Right ventricle myocardium inferior (tissue), 1 donor: ENCODE data around the gene LDAH. TPM values are rescaled to one million over a fixed set of nuclear protein-coding genes. Genes with fewer than 3 reads are reported as not detected.

Source experiments
- ATAC-seq: fragments of 200-7000 bp; cut with Tn5 transposase; one replicate; pipeline ENCODE4 v1.9.1; 2020; ENCODE audit warnings: mild to moderate bottlenecking, moderate library complexity
- DNase-seq: peaks from one replicate; pipeline ENCODE4 v3.0.0; 2021; ENCODE audit errors: missing footprints
- intact Hi-C: fragments of 100-400 bp; cut with DNase I; formaldehyde crosslinking; loops from one replicate; pipeline ENCODE4 v1.11.0; 2022
- total RNA-seq: library from RNA; stranded (reverse); fragmentation: NEBNext Ultra II Directional; extraction: Animal tissue kit (Norgen Biotek cat#: 25700); gene quantifications from one replicate; pipeline ENCODE4 v1.2.1, GENCODE V29; 2021
- donor health status: DM: no; HTN: yes; CAD: no; lungs with severe emphysema.

Gene LDAH
- total RNA-seq, 1 donor from 2014 or later: 5.8 TPM

DNA sequence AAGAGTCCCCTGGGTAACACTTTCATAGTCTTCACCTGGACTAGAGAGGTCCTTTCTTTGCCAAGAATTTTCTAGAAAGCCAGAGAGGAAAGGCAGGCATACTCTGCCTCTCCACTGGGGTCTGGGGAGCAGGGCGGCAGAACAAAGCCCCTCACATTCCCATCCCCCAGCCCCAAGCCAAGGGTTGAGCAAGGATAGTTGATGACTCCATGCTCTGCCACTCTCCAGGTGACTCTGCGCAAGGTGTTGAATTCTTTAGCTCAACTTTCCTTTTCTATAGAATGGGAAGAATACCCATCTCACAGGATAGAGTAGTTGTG is 158.9 kb downstream of the LDAH start:
- ATAC-seq (no peak), DNase-seq (no peak)
- intact Hi-C loops: no loop called here

GRCh38 chr2:20663196-20664070 is 159.5 kb downstream of the LDAH start:
- DNase-seq: peak; percentile 15
- intact Hi-C loops: no loop called here
- ATAC-seq: no peak

GRCh38 chr2:20662308-20662937 is 160.5 kb downstream of the LDAH start:
- DNase-seq (peak; percentile 41), ATAC-seq (no peak)
- intact Hi-C loops: no loop called here

DNA sequence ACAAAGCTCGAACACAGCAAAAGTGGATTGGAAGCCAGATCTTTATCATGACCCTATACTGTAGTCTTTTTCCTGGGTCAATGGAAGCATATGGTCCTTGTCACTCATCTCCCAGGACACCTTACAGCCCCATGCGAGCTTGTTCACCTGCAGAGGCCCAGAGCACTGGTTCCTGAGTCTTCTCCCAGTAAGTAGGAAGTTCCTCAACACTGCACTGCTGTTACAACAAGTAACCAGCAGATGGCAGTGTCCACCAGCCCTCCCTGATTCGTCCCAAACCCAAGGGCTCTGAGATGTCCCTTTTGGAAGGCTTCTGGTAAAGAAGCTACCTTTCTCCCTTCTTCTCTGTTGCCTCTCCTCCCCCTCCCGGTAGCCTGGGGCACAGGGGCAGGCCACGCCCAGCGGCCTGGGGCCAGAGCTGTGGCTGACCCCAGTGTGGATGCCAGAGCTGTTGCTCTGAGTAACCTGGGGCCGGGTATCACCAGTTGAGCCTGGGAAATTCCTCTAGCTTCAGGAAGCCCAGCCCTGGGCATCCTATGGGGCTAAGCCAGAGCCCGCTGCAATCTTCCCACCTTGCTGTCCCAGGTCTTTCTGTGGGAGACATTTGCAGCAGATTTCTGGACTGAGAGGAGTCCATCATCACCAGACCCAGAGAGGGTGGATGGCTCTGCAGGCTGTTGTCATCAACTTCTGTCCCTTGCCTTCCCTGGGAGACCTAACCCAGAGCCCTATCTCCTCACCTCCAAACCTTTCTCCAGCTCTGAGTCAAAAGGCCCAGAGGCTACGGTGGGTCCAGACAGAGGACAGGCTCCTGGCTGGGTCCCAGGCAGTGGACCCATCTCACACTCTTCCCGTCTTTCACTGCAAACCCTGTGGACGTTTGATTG is 161.2 kb downstream of the LDAH start:
- ATAC-seq: peak; percentile 72
- peak; percentile 60 for DNase-seq
- intact Hi-C loops: loop anchor here (1.0 to 2.0 kb wide), 2 partner anchors 302 to 457 kb away; no protein-coding TSS in a partner anchor

DNA sequence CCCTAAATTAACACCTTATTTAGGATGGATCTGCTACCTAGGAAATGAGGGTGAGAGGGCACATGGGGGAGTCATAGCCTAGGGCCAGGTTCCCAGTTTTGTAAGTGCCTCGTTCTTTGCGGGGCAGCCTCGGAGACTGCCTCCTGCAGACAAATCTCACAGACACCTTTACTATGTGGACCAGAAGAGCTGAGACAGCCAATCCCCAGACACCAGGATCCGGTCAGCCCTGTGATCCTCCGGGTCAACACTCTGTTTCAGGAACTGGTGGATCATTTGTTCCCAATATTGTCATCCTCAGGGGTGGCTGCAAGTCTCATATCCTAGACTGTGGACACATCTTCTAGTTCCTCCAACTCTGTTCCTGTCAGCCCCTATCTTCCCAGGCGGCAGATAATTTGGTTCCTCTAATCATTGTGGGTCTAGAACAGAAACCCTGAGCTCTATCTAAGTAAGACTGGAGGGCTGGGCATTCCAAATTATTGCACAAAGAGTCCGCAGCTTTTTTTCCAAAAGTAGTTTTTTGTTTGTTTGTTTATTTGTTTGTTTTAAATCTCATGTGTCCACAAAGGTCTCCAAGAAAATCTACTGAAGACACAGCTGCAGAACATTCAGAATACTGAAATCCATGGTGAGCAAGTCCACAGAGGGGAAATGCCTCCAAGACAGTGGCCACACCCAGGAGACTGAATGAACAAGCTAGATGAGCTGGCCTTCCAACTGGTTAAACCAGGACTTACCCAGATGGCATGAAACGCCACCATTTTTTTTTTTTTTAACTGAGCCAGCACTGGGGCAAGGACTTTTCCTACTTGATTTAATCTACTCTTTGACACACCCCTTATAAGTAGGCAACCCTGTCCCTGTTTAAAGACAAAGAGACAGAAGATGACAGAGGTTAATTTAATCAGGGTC is 162.1 kb downstream of the LDAH start:
- intact Hi-C loops: loop anchor here (1.0 to 2.0 kb wide), 2 partner anchors 303 to 458 kb away; no protein-coding TSS in a partner anchor
- DNase-seq: peak; percentile 9
- ATAC-seq: no peak

DNA sequence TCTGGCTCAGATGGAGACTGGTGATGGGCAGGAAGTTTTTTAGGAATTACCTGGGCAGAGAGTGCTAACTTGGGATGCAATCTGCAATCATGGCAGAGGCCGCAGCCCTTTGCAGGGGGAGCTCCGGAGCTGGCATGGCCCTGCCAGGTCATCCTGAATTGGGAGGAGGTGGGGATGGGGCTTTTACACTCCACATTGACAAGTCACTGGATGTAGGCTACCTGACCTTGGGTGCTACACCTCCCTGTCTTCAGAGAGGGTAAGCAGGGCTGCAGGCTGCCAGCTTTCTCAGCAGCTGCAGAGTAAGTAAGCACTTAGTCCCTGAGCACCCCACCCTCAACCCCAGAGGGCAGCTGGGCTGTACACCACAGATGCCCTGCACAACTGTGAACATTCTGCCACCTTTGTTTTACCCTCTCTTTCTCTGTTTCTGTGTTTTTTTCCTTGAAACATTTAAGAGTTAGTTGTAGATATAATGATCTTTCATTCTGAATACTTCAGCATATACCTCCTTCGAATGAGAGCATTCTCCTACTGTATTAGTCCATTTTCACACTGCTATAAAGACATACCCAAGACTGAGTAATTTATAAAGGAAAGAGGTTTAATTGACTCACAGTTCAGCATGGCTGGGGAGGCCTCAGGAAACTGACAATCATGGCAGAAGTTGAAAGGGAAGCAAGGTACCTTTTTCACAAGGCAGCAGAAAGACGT is 165.2 kb downstream of the LDAH start:
- DNase-seq (peak; percentile 54), ATAC-seq (no peak)
- intact Hi-C loops: no loop called here

- no peak for DNase-seq
These were observed 166.3 kb downstream of the LDAH start for GRCh38 chr2:20656561-20656960.

DNA sequence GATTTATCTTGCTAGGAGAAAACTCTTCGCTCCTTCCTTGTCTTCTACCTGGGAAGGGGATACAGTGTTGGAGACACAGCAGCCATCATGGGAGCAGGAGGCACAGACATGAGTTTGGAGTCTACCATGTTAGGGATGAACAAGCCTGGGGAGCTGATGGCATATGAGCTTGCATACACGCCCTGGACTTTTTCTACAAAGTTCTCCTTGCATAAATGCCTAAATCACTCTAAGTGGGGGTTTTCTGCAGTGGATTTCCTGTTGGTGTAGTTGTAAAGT is 168.4 kb downstream of the LDAH start:
- no peak for DNase-seq
- no peak for ATAC-seq
- intact Hi-C loops: no loop called here

More at GRCh38 chr2:20656561-20656960, 166.3 kb downstream of the LDAH start:
- no peak for ATAC-seq
- intact Hi-C loops: no loop called here

GRCh38 chr2:20653695-20654534 is 169.0 kb downstream of the LDAH start:
- DNase-seq (peak; percentile 47), ATAC-seq (no peak)
- intact Hi-C loops: no loop called here

DNA sequence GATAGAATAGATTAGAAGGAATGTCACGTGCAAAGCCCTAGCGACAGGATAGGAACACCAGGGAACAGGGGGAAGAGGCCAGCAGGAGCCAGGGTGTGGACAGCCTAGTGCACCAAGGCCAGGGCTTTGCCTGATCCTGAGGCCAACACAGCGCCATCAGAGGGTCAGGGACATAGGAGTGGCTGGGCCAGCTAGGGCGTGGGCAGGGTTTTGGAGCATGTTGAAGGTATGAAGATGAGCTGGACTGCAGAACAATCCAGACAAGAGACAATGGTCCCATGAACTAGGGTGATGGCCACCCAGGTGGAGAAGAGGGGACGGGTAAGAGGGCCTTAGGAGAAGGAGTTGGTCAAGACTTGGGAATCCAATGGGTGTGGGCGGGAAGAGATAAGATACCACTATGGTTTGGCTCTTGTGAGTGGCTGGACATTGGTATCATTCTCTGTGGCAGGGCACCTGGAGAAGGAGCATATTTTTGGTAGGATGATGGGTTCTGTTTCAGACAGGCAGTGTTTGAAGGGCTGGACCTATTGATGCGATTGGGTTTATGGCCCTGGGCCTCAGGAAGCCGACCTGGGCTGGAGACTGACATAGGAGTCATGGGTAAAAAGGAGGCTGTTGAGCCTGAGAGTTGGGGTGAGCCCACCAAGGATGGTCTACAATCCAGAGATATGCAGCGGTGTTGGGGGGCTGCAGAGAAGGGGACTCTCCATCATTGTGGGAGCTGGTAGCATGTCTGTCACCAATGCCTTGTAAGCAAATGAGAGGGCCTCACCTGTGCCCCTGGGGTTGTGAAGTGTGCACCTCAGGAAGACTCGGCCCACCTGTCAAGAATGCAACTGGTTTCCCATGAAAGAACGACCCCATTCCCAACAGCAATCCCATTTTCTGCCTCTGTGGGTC is 170.0 kb downstream of the LDAH start:
- intact Hi-C loops: no loop called here
- ATAC-seq (no peak), DNase-seq (peak; percentile 50)

DNA sequence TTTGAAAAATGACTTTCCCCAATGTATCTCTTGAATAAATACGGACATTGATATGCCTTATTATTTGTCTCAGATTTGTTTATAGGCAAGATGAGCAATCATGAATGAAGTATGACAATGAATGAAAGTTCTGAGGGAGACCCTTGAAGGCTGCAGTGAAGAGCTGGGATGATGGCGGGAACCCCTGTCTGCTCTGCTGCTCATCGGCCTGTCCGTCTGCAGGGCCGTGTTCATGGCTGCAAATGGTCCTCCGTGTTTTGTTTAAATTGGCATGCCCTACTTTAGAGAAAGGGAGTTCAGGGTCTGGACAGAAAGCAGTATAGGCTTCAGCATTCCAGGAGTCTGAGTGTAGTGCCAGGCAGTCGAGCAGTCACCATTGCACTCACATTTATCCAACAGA is 170.8 kb downstream of the LDAH start:
- intact Hi-C loops: no loop called here
- ATAC-seq (no peak), DNase-seq (peak; percentile 55)

- ATAC-seq (no peak), DNase-seq (no peak)
- intact Hi-C loops: no loop called here
These were observed 171.2 kb downstream of the LDAH start for GRCh38 chr2:20651731-20652099.

GRCh38 chr2:20650877-20651730 is 171.8 kb downstream of the LDAH start, which contains the start of gene HS1BP3:
HS1BP3 (minus strand) TSS chr2:20651098; CDS start chr2:20651063, 35 bp downstream.
- peak; percentile 96 for ATAC-seq
- peak; percentile 96 for DNase-seq
- intact Hi-C loops: no loop called here

DNA sequence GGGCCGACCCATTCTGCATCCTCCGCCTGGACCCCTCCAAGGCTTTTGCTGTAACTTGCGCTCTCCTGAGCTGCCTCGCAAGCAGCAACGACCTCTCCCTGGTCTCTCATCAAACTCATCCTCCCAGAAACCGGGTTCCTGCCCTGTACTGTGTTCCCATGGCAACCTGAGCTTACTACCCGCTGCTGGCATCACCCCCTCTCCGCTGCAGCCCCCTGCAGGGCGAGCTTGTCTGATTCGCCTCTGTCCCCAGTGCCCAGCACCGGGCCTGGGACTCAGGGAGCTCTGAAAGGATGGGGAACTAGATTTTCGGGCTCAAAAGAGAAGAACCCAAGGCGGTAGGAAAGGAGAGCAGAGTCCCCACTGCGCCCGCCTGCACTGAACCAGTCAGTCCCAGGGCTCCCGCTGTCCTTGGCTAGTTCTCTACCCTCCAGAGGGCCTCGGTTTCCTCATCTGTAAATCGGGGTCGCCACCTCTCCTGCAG is 172.5 kb downstream of the LDAH start:
- ATAC-seq (peak; percentile 3), DNase-seq (no peak)
- intact Hi-C loops: no loop called here

GRCh38 chr2:20649976-20650375 is 172.9 kb downstream of the LDAH start:
- intact Hi-C loops: no loop called here
- DNase-seq (no peak), ATAC-seq (no peak)
